HG02884 (cell line): ENCODE measurements around the gene MAP2K5.

Experiments
- ATAC-seq: cut with Tn5 transposase; IDR thresholded peaks from one replicate; pipeline ENCODE4 v1.9.1; 2021; ENCODE audit warnings: mild to moderate bottlenecking, moderate library complexity; ENCODE audit not compliant: unreplicated experiment

Gene MAP2K5

GRCh38 chr15:67716171-67716570, 173.7 kb downstream of the MAP2K5 start:
- no peak for ATAC-seq

DNA sequence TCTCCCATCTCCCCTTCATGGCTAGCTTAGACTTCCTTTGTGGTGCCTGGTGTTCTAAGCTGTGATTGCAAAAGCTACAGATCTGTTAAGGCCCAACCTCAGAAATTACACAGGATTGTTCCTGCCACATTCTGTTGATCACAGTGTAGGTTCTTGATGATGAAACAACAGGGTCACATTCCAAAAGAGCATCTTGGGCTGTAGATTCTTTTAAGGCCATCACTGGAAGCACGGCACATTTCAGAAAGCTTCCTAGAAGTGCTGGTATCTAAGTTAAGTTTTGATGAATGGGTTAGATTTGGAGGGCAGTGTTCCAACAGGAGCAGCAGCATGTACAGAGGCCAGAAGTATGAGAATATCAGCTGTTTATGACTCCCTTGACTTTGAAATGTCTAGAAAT, 175.3 kb downstream of the MAP2K5 start:
- no peak for ATAC-seq

DNA sequence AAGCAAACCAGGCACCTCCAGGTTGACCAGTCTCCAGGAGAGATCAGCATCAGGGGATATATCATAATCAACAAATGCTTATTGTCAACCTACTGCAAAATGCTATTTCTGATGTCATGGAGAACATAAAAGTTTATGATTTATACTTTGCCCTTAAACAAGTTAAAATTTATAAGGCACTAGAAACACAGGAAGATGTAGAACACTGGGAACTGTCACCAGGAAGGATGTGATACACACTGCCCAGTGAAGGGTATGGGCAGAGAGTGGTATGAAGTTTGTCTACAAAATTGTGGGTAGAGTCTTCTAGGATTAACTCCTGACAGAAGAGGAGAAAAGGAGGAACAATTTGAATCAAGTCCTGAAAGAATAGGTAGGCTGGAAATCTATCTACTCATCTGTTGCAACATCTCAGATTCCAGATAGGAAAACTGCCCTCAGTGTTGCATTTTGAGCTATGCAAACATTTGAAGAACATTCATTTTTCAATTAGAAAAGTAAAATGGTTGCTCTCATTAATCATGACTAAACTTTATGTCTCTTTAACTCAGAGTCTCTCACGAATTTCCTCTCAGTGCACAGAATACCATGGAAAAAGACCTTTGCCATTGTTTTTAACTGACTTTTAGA, 176.9 kb downstream of the MAP2K5 start:
- ATAC-seq = no peak

- ATAC-seq = no peak
These were observed 178.2 kb downstream of the MAP2K5 start for GRCh38 chr15:67720556-67721175.

DNA sequence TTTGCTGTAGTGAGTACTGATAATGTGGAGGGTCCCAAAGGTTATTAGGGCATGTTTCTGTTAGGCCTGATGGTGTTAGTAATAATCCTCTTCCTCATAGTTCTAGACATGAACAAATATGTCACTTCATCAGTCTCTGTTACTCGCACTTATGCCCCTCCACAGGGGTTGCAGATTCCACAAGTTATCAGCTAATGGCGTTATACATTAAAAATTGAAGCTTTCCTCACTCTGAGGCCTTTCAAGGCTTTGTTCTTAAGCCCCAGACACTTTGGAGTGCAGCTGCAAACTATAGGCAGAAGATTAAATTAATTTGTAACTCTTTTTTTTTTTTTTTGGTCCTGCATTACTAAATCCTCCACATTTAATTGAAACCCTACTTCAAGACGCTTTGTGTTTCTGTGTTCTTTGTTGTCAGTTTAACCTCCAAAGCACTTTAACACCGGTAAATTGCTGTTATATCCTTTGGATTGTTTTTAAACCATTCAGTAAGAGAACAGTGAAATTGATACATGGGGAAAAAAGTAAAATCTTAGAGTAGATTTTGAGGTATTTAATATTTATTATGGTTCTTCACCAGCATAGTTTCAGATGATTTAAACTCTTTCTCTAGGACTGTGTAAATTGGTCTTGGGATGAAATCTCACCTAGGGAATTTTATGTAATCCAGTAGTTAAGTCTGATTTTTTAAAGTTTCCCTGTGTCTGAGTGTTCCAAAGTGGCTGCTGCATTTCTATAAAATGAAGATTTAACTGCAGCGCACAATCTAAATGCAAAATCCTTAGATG, 179.7 kb downstream of the MAP2K5 start:
- no peak for ATAC-seq

DNA sequence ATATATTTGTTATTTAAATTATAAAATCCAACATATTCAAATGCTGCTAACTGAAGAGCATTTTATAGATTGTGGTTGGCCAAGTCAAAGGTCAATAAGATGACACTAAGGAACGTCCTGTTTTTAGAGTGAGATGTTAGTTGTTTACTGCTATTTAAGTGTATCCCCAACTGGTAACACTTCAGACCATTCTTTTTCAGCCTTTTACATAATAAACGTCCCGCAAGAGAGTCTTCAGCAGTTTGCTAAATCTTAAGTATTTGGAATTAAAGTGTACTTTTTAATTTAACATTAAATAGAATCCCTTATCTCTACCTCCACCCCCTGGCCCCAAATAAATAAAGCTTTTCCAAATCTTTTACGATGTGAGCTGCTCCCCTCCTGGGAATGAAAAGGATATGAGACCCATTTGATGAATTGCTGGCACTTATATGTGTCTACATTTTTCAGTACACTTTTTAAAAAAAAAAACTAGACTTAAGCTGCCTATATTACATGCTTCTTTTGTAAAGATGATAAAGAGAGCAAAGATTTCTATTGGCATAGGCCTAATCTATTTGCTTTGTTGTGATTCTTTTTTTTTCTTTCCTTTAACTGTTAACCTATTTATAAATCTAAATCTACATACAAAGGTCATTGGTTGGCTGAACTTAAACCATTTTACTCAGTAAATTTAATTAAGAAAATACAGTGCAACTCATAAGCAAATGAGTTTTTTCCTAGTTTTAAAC, 181.0 kb downstream of the MAP2K5 start:
- no peak for ATAC-seq

- no peak for ATAC-seq
These were observed 182.3 kb downstream of the MAP2K5 start for GRCh38 chr15:67724691-67725375.

- no peak for ATAC-seq
These were observed 187.6 kb downstream of the MAP2K5 start for GRCh38 chr15:67730135-67730534.

DNA sequence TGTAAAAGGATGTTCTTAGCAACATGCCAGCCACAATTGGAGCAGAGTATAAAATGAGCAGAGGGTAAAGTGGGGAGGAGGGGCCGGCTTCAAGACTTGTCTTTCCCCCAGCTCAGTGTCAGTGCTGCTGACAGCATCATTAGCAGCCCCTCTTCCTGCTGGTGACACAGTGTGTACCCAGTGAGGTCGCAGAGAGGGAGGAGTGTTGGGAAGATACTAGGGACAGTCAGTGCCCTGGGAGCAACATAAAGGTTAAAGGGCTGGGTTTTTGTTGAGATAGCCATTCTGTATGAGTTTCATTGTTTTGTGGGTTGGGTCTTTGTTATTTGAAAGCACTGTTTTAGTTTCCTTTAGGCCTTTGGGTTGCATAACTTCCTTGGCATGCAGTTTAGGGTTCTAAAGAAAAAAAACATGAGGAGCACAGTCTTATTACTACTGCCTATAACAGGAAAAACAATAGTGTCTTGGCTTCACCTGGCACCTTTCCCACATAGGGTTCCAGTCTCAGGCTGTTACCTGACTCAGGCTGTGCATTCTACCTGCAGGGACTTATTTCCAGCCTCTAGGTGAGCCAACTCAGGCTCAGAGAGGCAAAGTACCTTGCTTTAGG, 188.7 kb downstream of the MAP2K5 start:
- no peak for ATAC-seq

DNA sequence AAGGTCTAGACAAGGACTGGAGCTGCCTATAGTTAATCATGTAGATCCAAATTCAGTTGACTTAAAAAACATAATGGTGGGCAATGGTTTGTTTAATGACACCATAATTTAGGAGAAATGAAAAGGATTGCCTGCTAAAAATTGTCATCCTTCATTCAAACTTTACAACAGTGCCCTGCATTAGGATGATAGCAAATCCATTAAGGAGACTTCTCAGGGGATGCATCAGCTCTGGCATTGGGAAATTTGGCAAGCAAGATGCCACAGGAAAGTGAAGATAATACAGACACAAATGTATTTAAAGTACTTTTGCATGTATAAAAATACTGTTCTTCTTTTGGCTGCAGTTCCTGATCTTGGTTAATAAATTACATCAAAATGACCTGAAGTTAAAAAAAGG, 189.7 kb downstream of the MAP2K5 start:
- ATAC-seq = no peak

- no peak for ATAC-seq
These were observed 190.3 kb downstream of the MAP2K5 start for GRCh38 chr15:67732671-67733374.

- no peak for ATAC-seq
These were observed 193.4 kb downstream of the MAP2K5 start for GRCh38 chr15:67735896-67736295.

GRCh38 chr15:67736810-67737209, 194.3 kb downstream of the MAP2K5 start:
- no peak for ATAC-seq

DNA sequence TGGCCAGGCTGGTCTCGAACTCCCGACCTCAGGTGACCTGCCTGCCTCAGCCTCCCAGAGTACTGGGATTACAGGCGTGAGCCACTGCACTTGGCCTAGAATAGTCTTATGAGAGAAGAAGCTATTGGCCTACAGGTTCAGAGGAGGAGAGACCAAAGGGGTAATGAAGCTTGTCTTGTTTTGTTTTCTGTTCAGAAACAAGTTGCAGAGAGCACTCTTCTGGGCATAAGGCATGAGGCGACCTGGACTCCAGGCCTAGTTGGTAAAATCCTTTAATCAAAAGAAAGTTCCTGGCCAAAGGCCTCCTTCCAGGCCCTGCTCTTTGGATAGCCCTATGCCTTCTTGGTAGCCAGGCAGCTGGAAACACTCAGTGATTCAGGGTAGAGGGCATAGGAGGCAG, 195.6 kb downstream of the MAP2K5 start:
- ATAC-seq = no peak

DNA sequence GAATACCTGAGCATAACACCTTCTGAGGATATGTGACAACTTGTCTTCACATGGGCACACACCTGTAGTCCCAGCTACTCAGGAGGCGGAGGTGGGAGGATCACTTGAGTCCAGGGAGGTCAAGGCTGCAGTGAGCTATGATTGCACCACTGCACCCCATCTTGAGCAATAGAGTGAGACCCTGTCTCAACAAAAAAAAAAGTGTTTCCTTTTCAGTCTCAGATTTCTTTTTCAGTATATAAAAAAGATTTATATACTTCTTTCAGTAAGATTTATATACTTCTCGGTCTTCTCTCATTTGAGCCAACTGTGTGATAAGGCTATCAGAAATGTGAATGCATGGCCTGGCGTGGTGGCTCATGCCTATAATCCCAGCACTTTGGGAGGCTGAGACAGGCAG, 197.9 kb downstream of the MAP2K5 start:
- ATAC-seq = no peak

GRCh38 chr15:67741308-67741707, 198.8 kb downstream of the MAP2K5 start:
- ATAC-seq = no peak

- no peak for ATAC-seq
These were observed 201.1 kb downstream of the MAP2K5 start for GRCh38 chr15:67743558-67743957.

DNA sequence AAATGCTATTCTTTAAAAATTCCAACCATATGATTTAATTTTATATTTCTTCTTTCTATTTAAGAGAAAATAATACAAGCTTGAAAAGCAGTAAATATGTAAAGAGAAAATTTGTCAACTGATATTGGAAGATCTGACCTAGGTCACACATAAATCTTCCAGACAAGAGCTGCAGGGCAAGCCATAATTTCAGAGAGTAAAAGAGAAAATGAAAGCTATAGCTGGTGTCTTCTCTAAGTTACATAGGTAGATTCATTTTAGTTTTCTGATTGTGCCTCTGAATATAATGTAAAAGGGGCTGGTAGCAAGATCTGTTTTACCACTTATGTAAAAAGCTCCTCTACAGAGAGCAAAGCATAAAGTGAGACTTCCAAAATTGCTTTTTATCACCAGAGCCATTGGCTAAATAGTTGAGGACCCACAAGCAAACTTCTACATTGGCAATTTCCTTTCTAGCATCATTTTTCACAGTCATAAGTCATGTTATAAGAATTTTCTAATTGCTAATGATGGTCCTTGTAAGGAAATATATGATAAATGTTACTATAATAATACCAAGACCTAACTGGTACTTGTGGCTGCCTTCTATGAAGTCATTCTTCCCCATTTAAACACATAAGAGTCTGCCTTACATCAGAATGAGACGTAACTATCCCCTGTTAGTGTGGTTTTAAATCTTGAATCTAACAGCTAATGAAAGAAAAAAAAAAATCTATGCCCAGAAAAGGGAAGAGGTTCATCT, 202.0 kb downstream of the MAP2K5 start:
- no peak for ATAC-seq
